HL-60/S4 treated with phorbol 12-myristate 13-acetate at 8.2 ng/mL for 4 days and 3 days (cell line): ENCODE measurements around the gene CHMP4B.

Source experiments
- in situ Hi-C: fragments of 300-500 bp; cut with MboI; formaldehyde crosslinking; loops from 2 replicates; pipeline ENCODE4 v1.15.0; 2022; ENCODE audit warnings: low sequenced_read_pairs

The CHMP4B gene

GRCh38 chr20:33810885-33811775 is at the start of gene CHMP4B:
TSS of gene CHMP4B (plus strand) at chr20:33811348. CDS start at chr20:33811469, 121 bp downstream.
- in situ Hi-C loops = no loop called here

GRCh38 chr20:33761698-33762250 is 49.4 kb upstream of the CHMP4B start:
- in situ Hi-C loops = no loop called here

- in situ Hi-C loops = no loop called here
These were observed 46.0 kb upstream of the CHMP4B start for GRCh38 chr20:33765099-33765498.

- in situ Hi-C loops = no loop called here
These were observed 45.6 kb upstream of the CHMP4B start for GRCh38 chr20:33765592-33765991.

- in situ Hi-C loops = no loop called here
These were observed 44.5 kb upstream of the CHMP4B start for GRCh38 chr20:33766686-33767085.

- in situ Hi-C loops = no loop called here
These were observed 43.4 kb upstream of the CHMP4B start for GRCh38 chr20:33767777-33768138.

- in situ Hi-C loops = no loop called here
These were observed 42.1 kb upstream of the CHMP4B start for GRCh38 chr20:33769043-33769442.

- in situ Hi-C loops = no loop called here
These were observed 41.1 kb upstream of the CHMP4B start for GRCh38 chr20:33770005-33770404.

GRCh38 chr20:33771938-33772337 is 39.2 kb upstream of the CHMP4B start:
- in situ Hi-C loops = no loop called here

GRCh38 chr20:33772439-33772838 is 38.7 kb upstream of the CHMP4B start:
- in situ Hi-C loops = no loop called here

GRCh38 chr20:33773412-33774089 is 37.6 kb upstream of the CHMP4B start:
- in situ Hi-C loops = no loop called here

GRCh38 chr20:33777816-33778215 is 33.3 kb upstream of the CHMP4B start:
- in situ Hi-C loops = no loop called here

GRCh38 chr20:33781133-33781532 is 30.0 kb upstream of the CHMP4B start:
- in situ Hi-C loops = no loop called here

- in situ Hi-C loops = no loop called here
These were observed 29.2 kb upstream of the CHMP4B start for GRCh38 chr20:33781945-33782344.

GRCh38 chr20:33783256-33783655 is 27.9 kb upstream of the CHMP4B start:
- in situ Hi-C loops = no loop called here

- in situ Hi-C loops = no loop called here
These were observed 27.3 kb upstream of the CHMP4B start for GRCh38 chr20:33783818-33784217.

GRCh38 chr20:33784225-33784624 is 26.9 kb upstream of the CHMP4B start:
- in situ Hi-C loops = no loop called here

- in situ Hi-C loops = no loop called here
These were observed 25.6 kb upstream of the CHMP4B start for GRCh38 chr20:33785503-33785902.

GRCh38 chr20:33787253-33787891 is 23.8 kb upstream of the CHMP4B start:
- in situ Hi-C loops = no loop called here

GRCh38 chr20:33788351-33789049 is 22.6 kb upstream of the CHMP4B start:
- in situ Hi-C loops = no loop called here
